ENCODE results near the gene MKX.

The MKX gene

DNA sequence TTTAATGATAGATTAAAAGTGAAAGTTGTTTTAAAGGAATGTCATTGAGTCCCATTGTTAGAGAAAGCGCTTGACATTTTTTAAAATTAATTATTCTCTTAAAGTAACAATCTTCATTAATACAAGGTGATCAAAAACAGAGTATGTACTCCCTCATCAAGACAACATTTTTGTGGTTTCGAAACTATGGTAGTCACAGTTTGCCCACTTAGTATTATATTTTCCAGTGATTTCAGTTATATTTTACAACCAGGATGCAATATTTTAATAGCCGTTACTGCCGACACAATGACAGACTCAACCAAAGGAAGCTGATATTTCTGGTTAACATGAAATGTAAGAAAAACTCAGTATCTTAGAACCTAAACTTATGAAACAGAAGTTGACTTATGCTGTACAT lies 31.3 kb downstream of the MKX start:
- Histone ChIP-seq H3K27ac (ENCODE audit: low read depth, low read length) (no peak overlapping the region), H3K9ac (ENCODE audit: low read depth, low read length) (no peak overlapping the region), H3K4me3 (ENCODE audit: low read length) (no peak overlapping the region), H3K36me3 (ENCODE audit: insufficient read depth, low read length) (no peaks in the 10 kb centered on the region), H3K4me1 (ENCODE audit: insufficient read depth, low read length) (no peaks in the 10 kb centered on the region), H3K27me3 (ENCODE audit: insufficient read depth, low read length) (no peaks in the 10 kb centered on the region), H3K9me3 (ENCODE audit: insufficient read depth, low read depth, low read length) (no peaks in the 10 kb centered on the region)
- WGBS, result 63% methylated on average over 3 of the region's 4 CpGs

- no peak overlapping the region for H3K9ac ChIP-seq (ENCODE audit: low read depth, low read length)
- H3K36me3 ChIP-seq (ENCODE audit: insufficient read depth, low read length), result no peaks in the 10 kb centered on the region
- no peak overlapping the region for H3K4me3 ChIP-seq (ENCODE audit: low read length)
- WGBS, result 92% methylated on average over 3 of the region's 3 CpGs
- no peaks in the 10 kb centered on the region for H3K9me3 ChIP-seq (ENCODE audit: insufficient read depth, low read depth, low read length)
- no peak overlapping the region for H3K27ac ChIP-seq (ENCODE audit: low read depth, low read length)
- no peaks in the 10 kb centered on the region for H3K27me3 ChIP-seq (ENCODE audit: insufficient read depth, low read length)
- H3K4me1 ChIP-seq (ENCODE audit: insufficient read depth, low read length), result no peaks in the 10 kb centered on the region
Observed at GRCh38 chr10:27713941-27714340, 31.7 kb downstream of the MKX start.

- no peaks in the 10 kb centered on the region for H3K27me3 ChIP-seq (ENCODE audit: insufficient read depth, low read length)
Observed at GRCh38 chr10:27710014-27710413, 35.6 kb downstream of the MKX start.

GRCh38 chr10:27709304-27709703 lies 36.3 kb downstream of the MKX start:
- H3K27ac ChIP-seq (ENCODE audit: low read depth, low read length), result no peak overlapping the region
- WGBS, result 96% methylated on average over 2 of the region's 3 CpGs
- no peaks in the 10 kb centered on the region for H3K36me3 ChIP-seq (ENCODE audit: insufficient read depth, low read length)
- no peaks in the 10 kb centered on the region for H3K9me3 ChIP-seq (ENCODE audit: insufficient read depth, low read depth, low read length)
- H3K27me3 ChIP-seq (ENCODE audit: insufficient read depth, low read length), result no peaks in the 10 kb centered on the region
- H3K4me3 ChIP-seq (ENCODE audit: low read length), result no peak overlapping the region
- no peak overlapping the region for H3K9ac ChIP-seq (ENCODE audit: low read depth, low read length)
- no peaks in the 10 kb centered on the region for H3K4me1 ChIP-seq (ENCODE audit: insufficient read depth, low read length)

More at GRCh38 chr10:27710014-27710413, 35.6 kb downstream of the MKX start:
- Histone ChIP-seq H3K27ac (ENCODE audit: low read depth, low read length) (no peak overlapping the region), H3K4me3 (ENCODE audit: low read length) (no peak overlapping the region), H3K36me3 (ENCODE audit: insufficient read depth, low read length) (no peaks in the 10 kb centered on the region), H3K4me1 (ENCODE audit: insufficient read depth, low read length) (no peaks in the 10 kb centered on the region), H3K9ac (ENCODE audit: low read depth, low read length) (no peak overlapping the region), H3K9me3 (ENCODE audit: insufficient read depth, low read depth, low read length) (no peaks in the 10 kb centered on the region)

GRCh38 chr10:27701938-27702537 lies 43.6 kb downstream of the MKX start:
- Histone ChIP-seq H3K9ac (ENCODE audit: low read depth, low read length) (no peak overlapping the region), H3K4me1 (ENCODE audit: insufficient read depth, low read length) (peaks cover 18% of the 10 kb centered on the region), H3K9me3 (ENCODE audit: insufficient read depth, low read depth, low read length) (no peaks in the 10 kb centered on the region), H3K27me3 (ENCODE audit: insufficient read depth, low read length) (no peaks in the 10 kb centered on the region), H3K36me3 (ENCODE audit: insufficient read depth, low read length) (no peaks in the 10 kb centered on the region), H3K4me3 (ENCODE audit: low read length) (no peak overlapping the region), H3K27ac (ENCODE audit: low read depth, low read length) (no peak overlapping the region)
- WGBS, result 56% methylated on average over 2 of the region's 3 CpGs

DNA sequence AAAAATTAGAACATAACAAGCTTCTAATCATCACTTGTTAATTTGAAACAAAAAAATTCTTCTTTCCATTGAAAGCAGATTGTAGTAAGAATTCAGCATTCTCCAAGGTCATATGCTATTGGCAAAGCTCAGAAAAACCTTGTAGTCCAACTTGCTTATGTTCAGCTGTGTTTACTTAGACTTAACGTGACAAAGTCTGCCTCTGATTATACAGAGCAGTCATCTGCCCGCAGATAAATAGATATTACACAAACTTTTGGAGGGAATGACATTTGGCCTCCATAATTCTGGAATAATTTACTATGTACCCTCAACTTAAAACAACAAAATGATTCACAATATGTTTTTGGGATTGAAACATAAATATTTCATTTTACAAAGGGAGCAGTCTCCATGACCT lies 45.8 kb downstream of the MKX start:
- peaks cover 18% of the 10 kb centered on the region for H3K4me1 ChIP-seq (ENCODE audit: insufficient read depth, low read length)
- H3K27ac ChIP-seq (ENCODE audit: low read depth, low read length), result no peak overlapping the region
- H3K27me3 ChIP-seq (ENCODE audit: insufficient read depth, low read length), result no peaks in the 10 kb centered on the region
- no peaks in the 10 kb centered on the region for H3K9me3 ChIP-seq (ENCODE audit: insufficient read depth, low read depth, low read length)
- no peaks in the 10 kb centered on the region for H3K36me3 ChIP-seq (ENCODE audit: insufficient read depth, low read length)
- no peak overlapping the region for H3K4me3 ChIP-seq (ENCODE audit: low read length)
- 88% methylated on average over 1 of the region's 2 CpGs for WGBS
- H3K9ac ChIP-seq (ENCODE audit: low read depth, low read length), result no peak overlapping the region

DNA sequence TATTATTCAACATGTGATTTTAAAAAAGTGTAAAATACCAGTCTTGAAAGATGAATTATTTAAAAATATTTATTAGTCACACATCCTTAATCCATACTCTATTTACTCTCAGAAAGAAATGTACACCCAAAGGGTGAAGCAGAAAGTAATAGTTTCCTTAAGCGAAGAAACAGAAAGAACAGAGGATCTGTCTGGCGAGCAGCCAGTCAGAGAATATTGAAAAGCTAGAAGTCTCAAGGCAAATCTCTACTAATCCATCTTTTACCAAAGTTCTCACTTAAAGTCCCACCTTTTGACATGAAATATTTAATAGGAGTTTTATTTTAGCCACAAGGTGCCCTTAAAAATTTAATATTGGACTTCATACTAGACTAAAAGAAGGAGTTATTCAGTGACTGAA lies 46.7 kb downstream of the MKX start:
- Histone ChIP-seq H3K9ac (ENCODE audit: low read depth, low read length) (no peak overlapping the region), H3K4me1 (ENCODE audit: insufficient read depth, low read length) (peaks cover 18% of the 10 kb centered on the region), H3K9me3 (ENCODE audit: insufficient read depth, low read depth, low read length) (no peaks in the 10 kb centered on the region), H3K4me3 (ENCODE audit: low read length) (no peak overlapping the region), H3K27ac (ENCODE audit: low read depth, low read length) (no peak overlapping the region), H3K27me3 (ENCODE audit: insufficient read depth, low read length) (no peaks in the 10 kb centered on the region), H3K36me3 (ENCODE audit: insufficient read depth, low read length) (no peaks in the 10 kb centered on the region)
- WGBS, result 89% methylated on average over 2 of the region's 2 CpGs

GRCh38 chr10:27696466-27696865 lies 49.2 kb downstream of the MKX start:
- no peak overlapping the region for H3K27ac ChIP-seq (ENCODE audit: low read depth, low read length)
- H3K4me3 ChIP-seq (ENCODE audit: low read length), result no peak overlapping the region
- no peaks in the 10 kb centered on the region for H3K36me3 ChIP-seq (ENCODE audit: insufficient read depth, low read length)
- no peaks in the 10 kb centered on the region for H3K27me3 ChIP-seq (ENCODE audit: insufficient read depth, low read length)
- peaks cover 6% of the 10 kb centered on the region; the same call in 1 of the 2 replicates for H3K4me1 ChIP-seq (ENCODE audit: insufficient read depth, low read length)
- no peak overlapping the region for H3K9ac ChIP-seq (ENCODE audit: low read depth, low read length)
- WGBS, result 93% methylated on average over 2 of the region's 3 CpGs
- H3K9me3 ChIP-seq (ENCODE audit: insufficient read depth, low read depth, low read length), result no peaks in the 10 kb centered on the region

GRCh38 chr10:27695706-27696105 lies 49.9 kb downstream of the MKX start:
- no peaks in the 10 kb centered on the region for H3K36me3 ChIP-seq (ENCODE audit: insufficient read depth, low read length)
- H3K9me3 ChIP-seq (ENCODE audit: insufficient read depth, low read depth, low read length), result no peaks in the 10 kb centered on the region
- 100% methylated on average over 2 of the region's 2 CpGs for WGBS
- no peak overlapping the region for H3K9ac ChIP-seq (ENCODE audit: low read depth, low read length)
- H3K4me1 ChIP-seq (ENCODE audit: insufficient read depth, low read length), result peaks cover 5% of the 10 kb centered on the region; the same call in 1 of the 2 replicates
- no peak overlapping the region for H3K4me3 ChIP-seq (ENCODE audit: low read length)
- H3K27ac ChIP-seq (ENCODE audit: low read depth, low read length), result no peak overlapping the region
- H3K27me3 ChIP-seq (ENCODE audit: insufficient read depth, low read length), result no peaks in the 10 kb centered on the region

DNA sequence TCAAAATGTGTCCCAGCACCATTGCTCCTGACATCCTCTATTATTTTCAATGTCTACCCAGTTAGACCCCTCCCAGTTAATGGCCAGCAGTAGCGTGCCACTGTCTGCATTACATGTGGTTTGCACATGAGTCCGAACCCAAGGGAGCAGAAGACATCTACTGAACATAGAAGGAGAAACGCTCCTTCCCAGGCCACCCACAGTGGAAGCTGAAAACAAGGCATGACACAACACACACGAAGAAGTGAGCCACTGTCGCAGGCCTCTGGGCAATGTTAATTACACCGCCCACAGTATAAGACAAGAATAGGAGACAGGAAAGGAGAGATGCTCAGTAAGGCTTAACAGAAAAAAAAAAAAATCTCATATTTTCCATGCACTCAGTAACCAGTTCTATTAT lies 50.5 kb downstream of the MKX start:
- Histone ChIP-seq H3K9me3 (ENCODE audit: insufficient read depth, low read depth, low read length) (no peaks in the 10 kb centered on the region), H3K4me3 (ENCODE audit: low read length) (no peak overlapping the region), H3K36me3 (ENCODE audit: insufficient read depth, low read length) (no peaks in the 10 kb centered on the region), H3K27me3 (ENCODE audit: insufficient read depth, low read length) (no peaks in the 10 kb centered on the region), H3K4me1 (ENCODE audit: insufficient read depth, low read length) (no peaks in the 10 kb centered on the region), H3K9ac (ENCODE audit: low read depth, low read length) (no peak overlapping the region), H3K27ac (ENCODE audit: low read depth, low read length) (no peak overlapping the region)
- 92% methylated on average over 6 of the region's 6 CpGs for WGBS

- Histone ChIP-seq H3K4me3 (ENCODE audit: low read length) (no peak overlapping the region), H3K27me3 (ENCODE audit: insufficient read depth, low read length) (no peaks in the 10 kb centered on the region), H3K36me3 (ENCODE audit: insufficient read depth, low read length) (no peaks in the 10 kb centered on the region), H3K27ac (ENCODE audit: low read depth, low read length) (no peak overlapping the region), H3K4me1 (ENCODE audit: insufficient read depth, low read length) (no peaks in the 10 kb centered on the region), H3K9me3 (ENCODE audit: insufficient read depth, low read depth, low read length) (no peaks in the 10 kb centered on the region), H3K9ac (ENCODE audit: low read depth, low read length) (no peak overlapping the region)
- 94% methylated on average over 3 of the region's 3 CpGs for WGBS
Observed at GRCh38 chr10:27692663-27693062, 53.0 kb downstream of the MKX start.

DNA sequence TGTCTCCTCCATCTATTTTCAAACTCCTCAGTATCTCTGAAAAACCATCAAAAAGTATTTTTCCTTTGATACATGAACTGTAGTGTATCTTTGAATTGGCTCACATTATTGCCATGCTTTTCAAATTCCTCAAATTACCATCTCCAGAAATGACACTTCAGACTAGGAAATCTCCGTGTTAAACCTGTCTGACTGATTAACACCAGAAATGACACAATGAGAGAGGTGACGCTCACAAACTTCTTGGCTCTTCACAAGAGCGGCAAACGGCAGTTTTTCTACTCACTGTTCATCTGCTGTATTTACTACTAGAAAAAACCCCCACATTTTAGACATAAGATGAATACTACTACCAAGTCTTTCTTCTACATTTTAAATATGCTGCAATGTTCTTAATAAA lies 56.6 kb downstream of the MKX start:
- H3K4me1 ChIP-seq (ENCODE audit: insufficient read depth, low read length), result no peaks in the 10 kb centered on the region
- H3K4me3 ChIP-seq (ENCODE audit: low read length), result no peak overlapping the region
- H3K27me3 ChIP-seq (ENCODE audit: insufficient read depth, low read length), result no peaks in the 10 kb centered on the region
- 97% methylated on average over 4 of the region's 4 CpGs for WGBS
- no peak overlapping the region for H3K9ac ChIP-seq (ENCODE audit: low read depth, low read length)
- no peak overlapping the region for H3K27ac ChIP-seq (ENCODE audit: low read depth, low read length)
- no peaks in the 10 kb centered on the region for H3K9me3 ChIP-seq (ENCODE audit: insufficient read depth, low read depth, low read length)
- H3K36me3 ChIP-seq (ENCODE audit: insufficient read depth, low read length), result no peaks in the 10 kb centered on the region
